Common myeloid progenitor, CD34-positive (primary cell): ENCODE results near the gene SLC47A1.
A peak's percentile ranks its signal among the peaks of the same experiment; 100 is the strongest.
"Not testable (repeated sequence)": the region's sequence is repeated elsewhere in the genome, so short reads cannot be mapped to it uniquely, and the experiment has no call there.

Source experiments
- CTCF ChIA-PET: fragments of 350-600 bp; sonication (Branson Sonifier 250); formaldehyde crosslinking; loops from one replicate; lab custom pipeline; 2021; ENCODE audit warnings: antibody characterized with exemption; lab: Charles Lee
- POLR2A ChIA-PET: fragments of 350-600 bp; sonication (Branson Sonifier 250); formaldehyde crosslinking; loops from one replicate; lab custom pipeline; 2021; ENCODE audit warnings: antibody characterized with exemption; lab: Charles Lee
- DNase-seq, 3 donors: peaks; one replicate each; pipeline versions ENCODE4 v3.0.0 to v3.0.0-alpha.2; 2013
- H3K27ac ChIP-seq, 2 experiments: 1 replicate in 1 of 2; 2 replicates in 1 of 2; pipeline ENCODE4 v1.7.0; 2013; ENCODE audit warnings: inconsistent platforms in 2 of 2, low read length in 2 of 2, mild to moderate bottlenecking in 2 of 2, low read depth in 1 of 2, moderate library complexity in 1 of 2; ENCODE audit not compliant: severe bottlenecking in 2 of 2, insufficient read depth in 1 of 2, poor library complexity in 1 of 2
- H3K27me3 ChIP-seq, 5 experiments: replicated peaks in 2 of 5; 1 replicate in 3 of 5; 2 replicates in 2 of 5; pipeline versions ENCODE4 v1.6.1 to v1.7.0; 2013; ENCODE audit warnings: low read length in 4 of 5, mild to moderate bottlenecking in 2 of 5, moderate library complexity in 2 of 5, inconsistent platforms in 1 of 5; ENCODE audit not compliant: insufficient read depth in 5 of 5, control insufficient read depth in 4 of 5
- H3K36me3 ChIP-seq, 4 experiments: 1 replicate in 2 of 4; 2 replicates in 2 of 4; pipeline versions ENCODE4 v1.6.1 to v1.7.0; 2013; ENCODE audit warnings: low read length in 3 of 4, control low read depth in 1 of 4, mild to moderate bottlenecking in 1 of 4; ENCODE audit not compliant: control insufficient read depth in 4 of 4, insufficient read depth in 4 of 4
- H3K4me1 ChIP-seq, 4 experiments: 1 replicate in 3 of 4; 2 replicates in 1 of 4; pipeline versions ENCODE4 v1.6.1 to v1.7.1; 2013; ENCODE audit warnings: low read length in 3 of 4, mild to moderate bottlenecking in 3 of 4, control low read depth in 1 of 4, inconsistent platforms in 1 of 4, moderate library complexity in 1 of 4; ENCODE audit not compliant: control insufficient read depth in 4 of 4, insufficient read depth in 4 of 4; ENCODE audit errors: control extremely low read depth in 1 of 4
- H3K4me3 ChIP-seq, 7 experiments: 1 replicate in 4 of 7; 2 replicates in 3 of 7; pipeline versions ENCODE4 v1.5.1 to v1.7.0; 2013; ENCODE audit warnings: mild to moderate bottlenecking in 7 of 7, low read length in 6 of 7, moderate library complexity in 6 of 7, inconsistent platforms in 2 of 7, low read depth in 2 of 7, control low read depth in 1 of 7; ENCODE audit not compliant: insufficient read depth in 4 of 7, control insufficient read depth in 1 of 7; ENCODE audit errors: extremely low read depth in 1 of 7
- H3K9me3 ChIP-seq, 5 experiments: 1 replicate in 4 of 5; 2 replicates in 1 of 5; pipeline versions ENCODE4 v1.6.1 to v1.7.1; 2013; ENCODE audit warnings: low read length in 4 of 5, mild to moderate bottlenecking in 2 of 5, inconsistent platforms in 1 of 5, low read depth in 1 of 5, moderate library complexity in 1 of 5; ENCODE audit not compliant: control insufficient read depth in 4 of 5, insufficient read depth in 2 of 5; ENCODE audit errors: control extremely low read depth in 1 of 5
- WGBS: methylation state at CpG from one replicate; pipeline ENCODE4 v1.1.5; 2013; ENCODE audit not compliant: insufficient coverage; 5-methylcytosine and 5-hydroxymethylcytosine counted together

The SLC47A1 gene

DNA sequence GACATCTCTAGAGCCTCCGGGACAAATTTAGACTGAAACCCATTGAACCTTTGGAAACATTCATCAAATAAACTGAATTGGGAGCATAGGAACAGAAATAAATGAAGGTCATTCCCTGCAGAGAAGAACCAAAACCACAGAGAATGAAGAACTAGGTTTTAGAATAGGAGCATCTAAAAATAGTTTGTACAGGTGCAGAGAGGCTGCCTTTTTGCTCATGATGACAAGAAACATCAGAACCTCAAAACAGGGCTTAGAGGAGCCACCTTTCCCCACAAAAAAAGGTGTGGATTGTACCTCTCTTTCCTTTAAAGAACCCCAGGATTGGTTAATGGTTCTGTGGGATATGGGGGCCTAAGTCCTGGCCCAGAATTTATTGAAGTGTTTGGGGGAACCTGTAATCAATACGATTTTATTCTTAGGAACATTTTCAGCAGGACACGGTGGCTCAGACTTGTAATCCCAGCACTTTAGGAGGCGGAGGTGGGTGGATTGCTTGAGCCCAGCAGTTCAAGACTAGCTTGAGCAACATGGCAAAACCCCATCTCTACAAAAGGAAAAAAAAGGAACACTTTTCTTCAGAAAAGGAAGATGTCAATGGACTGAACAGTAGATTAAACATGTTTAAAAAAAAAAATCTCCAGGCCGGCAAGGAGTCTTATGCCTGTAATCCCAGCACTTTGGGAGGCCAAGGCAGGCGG is 37.7 kb upstream of the SLC47A1 start:
- ChIA-PET CTCF (no interaction called here), POLR2A (no interaction called here)
- peaks cover 0 to under 1% (median 0%) of the 10 kb centered on the region in 5 experiments for H3K27me3 ChIP-seq
- H3K27ac ChIP-seq: no peak overlapping the region
- no peaks in the 10 kb centered on the region for H3K4me1 ChIP-seq
- WGBS: 100% methylated on average over 2 of the region's 6 CpGs
- H3K4me3 ChIP-seq: no peak overlapping the region
- no peak for DNase-seq
- H3K36me3 ChIP-seq: no peaks in the 10 kb centered on the region
- no peaks in the 10 kb centered on the region for H3K9me3 ChIP-seq

DNA sequence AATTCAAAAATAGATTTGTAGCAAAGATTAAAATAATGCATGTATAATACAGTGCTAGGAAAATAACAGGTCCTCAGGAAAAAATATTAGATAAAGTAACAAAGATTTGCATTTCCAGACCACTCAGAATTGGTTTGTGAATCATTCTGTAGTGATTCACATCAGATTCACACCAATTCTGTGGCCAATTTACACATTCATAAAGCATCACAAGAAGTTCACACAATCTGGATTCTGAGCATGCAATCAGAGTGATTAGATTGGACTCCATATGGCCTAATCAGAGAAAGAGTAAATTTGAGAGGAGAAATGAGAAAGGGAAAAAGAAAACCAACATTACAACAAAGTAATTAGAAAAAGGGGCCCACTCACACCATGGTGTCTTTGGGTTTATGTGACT is 36.0 kb upstream of the SLC47A1 start:
- DNase-seq: no peak
- ChIA-PET CTCF (no interaction called here), POLR2A (no interaction called here)
- Histone ChIP-seq H3K27me3 (peaks cover 0 to 5% (median 3%) of the 10 kb centered on the region in 5 experiments), H3K4me1 (no peaks in the 10 kb centered on the region), H3K4me3 (no peak overlapping the region), H3K9me3 (no peaks in the 10 kb centered on the region), H3K27ac (no peak overlapping the region), H3K36me3 (no peaks in the 10 kb centered on the region)

DNA sequence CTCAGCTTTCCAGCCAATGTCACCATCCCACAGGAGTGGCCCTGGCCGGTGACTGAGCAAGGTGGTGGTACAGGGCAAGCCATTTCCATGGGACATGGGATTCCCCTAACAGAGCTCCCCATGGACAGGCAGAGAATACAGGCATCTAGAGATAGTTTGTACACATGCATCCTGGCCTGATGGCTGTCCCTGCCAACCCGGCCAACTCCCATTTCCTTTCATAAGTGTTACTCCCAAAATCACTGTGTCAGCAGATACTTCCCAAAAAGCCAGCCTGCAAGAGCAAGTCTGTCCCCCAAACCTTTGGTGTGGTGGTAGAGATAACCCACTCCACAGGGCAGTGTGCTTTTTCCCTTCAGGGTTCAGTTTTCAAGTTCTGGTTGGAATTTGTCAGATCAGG is 32.4 kb upstream of the SLC47A1 start:
- no peaks in the 10 kb centered on the region for H3K9me3 ChIP-seq
- no peaks in the 10 kb centered on the region for H3K36me3 ChIP-seq
- H3K27ac ChIP-seq: no peak overlapping the region
- POLR2A ChIA-PET: no interaction called here
- H3K27me3 ChIP-seq: peaks cover 0 to 7% (median 5%) of the 10 kb centered on the region in 5 experiments
- no peaks in the 10 kb centered on the region for H3K4me1 ChIP-seq
- DNase-seq: no peak
- CTCF ChIA-PET: interaction anchor here (1.0 kb wide), 1 partner anchor 265 kb away, joined by 3 read pairs; no protein-coding TSS in a partner anchor
- 100% methylated on average over 2 of the region's 2 CpGs for WGBS
- no peak overlapping the region for H3K4me3 ChIP-seq

DNA sequence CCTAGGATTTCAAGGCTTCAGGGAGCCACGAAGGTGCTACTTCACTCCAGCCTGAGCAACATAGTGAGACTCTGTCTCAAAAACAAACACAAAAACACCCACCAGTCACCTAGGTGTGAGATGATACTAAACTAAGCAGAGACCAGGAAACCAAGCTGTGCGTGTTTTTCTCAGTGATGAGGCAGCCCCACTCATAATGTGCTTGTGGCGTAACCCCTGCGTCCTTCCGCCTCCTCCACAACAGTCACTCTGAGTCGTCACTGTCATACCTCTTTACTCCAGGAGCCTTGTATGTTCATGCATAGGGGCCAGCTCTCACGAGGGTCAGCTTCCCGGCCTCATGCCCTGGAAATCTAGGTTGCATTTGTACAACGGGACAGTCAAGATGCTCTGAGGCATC is 31.1 kb upstream of the SLC47A1 start:
- no peaks in the 10 kb centered on the region for H3K4me1 ChIP-seq
- DNase-seq: no peak
- whole genome bisulfite sequencing: 94% methylated on average over 8 of the region's 9 CpGs
- POLR2A ChIA-PET: no interaction called here
- no peak overlapping the region for H3K27ac ChIP-seq
- H3K4me3 ChIP-seq: no peak overlapping the region
- H3K36me3 ChIP-seq: no peaks in the 10 kb centered on the region
- H3K27me3 ChIP-seq: peaks cover 0 to 8% (median 5%) of the 10 kb centered on the region in 5 experiments
- H3K9me3 ChIP-seq: no peaks in the 10 kb centered on the region
- CTCF ChIA-PET: interaction anchor here (1.1 kb wide), 1 partner anchor 9 kb away, joined by 3 read pairs; no protein-coding TSS in a partner anchor

DNA sequence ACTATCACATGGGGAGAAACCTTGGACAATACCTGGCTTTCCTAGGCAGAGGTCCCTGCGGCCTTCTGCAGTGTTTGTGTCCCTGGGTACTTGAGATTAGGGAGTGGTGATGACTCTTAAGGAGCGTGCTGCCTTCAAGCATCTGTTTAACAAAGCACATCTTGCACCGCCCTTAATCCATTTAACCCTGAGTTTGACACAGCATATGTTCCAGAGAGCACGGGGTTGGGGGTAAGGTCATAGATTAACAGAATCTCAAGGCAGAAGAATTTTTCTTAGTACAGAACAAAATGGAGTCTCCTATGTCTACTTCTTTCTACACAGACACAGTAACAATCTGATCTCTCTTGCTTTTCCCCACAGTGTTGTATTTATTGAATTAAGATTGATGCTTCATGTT is 28.1 kb upstream of the SLC47A1 start:
- H3K27me3 ChIP-seq, POLR2A ChIA-PET, H3K36me3 ChIP-seq, DNase-seq, H3K4me3 ChIP-seq, CTCF ChIA-PET, H3K4me1 ChIP-seq, H3K27ac ChIP-seq, H3K9me3 ChIP-seq: not testable (repeated sequence)
- WGBS: no CpG with 5 or more reads among the region's 4 CpGs

DNA sequence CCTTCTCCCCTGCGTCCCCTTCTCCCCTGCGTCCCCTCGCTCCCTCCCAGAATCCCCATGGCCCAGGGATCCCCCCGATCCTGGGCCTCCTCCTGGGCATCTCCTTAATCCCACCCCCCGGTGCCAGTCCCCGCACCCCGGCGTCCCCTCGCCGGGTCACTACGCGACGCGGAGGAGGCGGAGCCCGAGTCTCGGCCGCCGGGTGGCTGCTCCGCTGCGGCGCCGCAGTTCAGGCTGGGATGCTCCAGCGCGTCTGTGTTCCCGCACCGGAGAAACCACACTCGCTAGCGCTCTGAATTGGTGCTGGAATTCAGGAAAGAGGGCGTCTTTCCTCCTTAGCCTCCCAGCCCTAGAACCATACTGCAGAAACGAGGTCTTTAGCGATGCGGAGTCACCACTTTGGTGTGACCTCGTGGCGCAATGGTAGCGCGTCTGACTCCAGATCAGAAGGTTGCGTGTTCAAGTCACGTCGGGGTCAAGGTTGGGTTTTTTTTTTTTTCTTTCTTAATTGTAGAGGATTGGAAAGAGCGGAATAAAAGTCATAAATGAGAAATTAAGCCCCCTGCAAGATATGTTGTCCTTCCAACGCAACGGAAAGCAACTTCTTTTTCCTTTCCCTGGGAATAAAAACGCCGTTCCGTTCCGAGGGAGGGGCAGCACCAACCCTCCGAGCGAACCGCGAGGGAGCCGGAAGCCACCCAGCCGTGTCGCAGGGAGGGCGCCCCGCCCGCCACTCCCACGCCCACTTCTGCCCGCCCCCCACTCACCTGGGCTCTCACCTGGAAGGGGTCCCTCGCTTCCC is 25.7 kb upstream of the SLC47A1 start:
- 0% methylated on average over 41 of the region's 60 CpGs for WGBS
- POLR2A ChIA-PET: no interaction called here

DNA sequence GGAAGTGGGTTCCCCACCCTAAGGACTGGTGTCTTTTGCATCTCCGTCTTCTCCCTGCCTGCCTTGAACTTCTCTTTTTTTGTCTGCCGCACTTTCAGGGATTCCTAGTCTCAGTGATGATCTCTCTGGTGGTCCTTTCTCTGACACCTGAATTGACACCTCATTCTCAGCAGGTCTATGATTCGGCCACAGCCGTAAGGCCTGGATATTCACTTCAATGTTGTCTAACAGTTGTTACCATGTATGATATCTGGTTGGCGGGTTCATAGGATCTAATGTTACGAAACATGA is 25.1 kb upstream of the SLC47A1 start:
- Histone ChIP-seq H3K27me3 (peaks cover 0 to 5% (median 0%) of the 10 kb centered on the region in 5 experiments), H3K27ac (no peak overlapping the region), H3K36me3 (no peaks in the 10 kb centered on the region), H3K9me3 (no peaks in the 10 kb centered on the region), H3K4me1 (peaks cover 0 to 8% (median 3%) of the 10 kb centered on the region in 4 experiments), H3K4me3 (peak overlapping the region; percentile 48 to 95 (median 85))
- ChIA-PET POLR2A (no interaction called here), CTCF (no interaction called here)
- WGBS: 32% methylated on average over 6 of the region's 6 CpGs
- peak in 1 of 3 donors; percentile 25 for DNase-seq

More for the DNA sequence above, 25.7 kb upstream of the SLC47A1 start:
- H3K4me1 ChIP-seq: peaks cover 0 to 8% (median 3%) of the 10 kb centered on the region in 4 experiments
- H3K27ac ChIP-seq: no peak overlapping the region
- peak; percentile 72 to 85 (median 84) for DNase-seq
- H3K4me3 ChIP-seq: peak overlapping the region; percentile 80 to 95 (median 85)
- peaks cover 0 to 5% (median 0%) of the 10 kb centered on the region in 5 experiments for H3K27me3 ChIP-seq
- CTCF ChIA-PET: no interaction called here
- no peaks in the 10 kb centered on the region for H3K9me3 ChIP-seq
- H3K36me3 ChIP-seq: no peaks in the 10 kb centered on the region
